ENCODE data around the gene LAMTOR5.

- TF ChIP-seq EZH2 (IDR thresholded peaks at IDR 0.05; ENCODE audit: borderline replicate concordance), result no peak
- TF ChIP-seq, protein P1, sequence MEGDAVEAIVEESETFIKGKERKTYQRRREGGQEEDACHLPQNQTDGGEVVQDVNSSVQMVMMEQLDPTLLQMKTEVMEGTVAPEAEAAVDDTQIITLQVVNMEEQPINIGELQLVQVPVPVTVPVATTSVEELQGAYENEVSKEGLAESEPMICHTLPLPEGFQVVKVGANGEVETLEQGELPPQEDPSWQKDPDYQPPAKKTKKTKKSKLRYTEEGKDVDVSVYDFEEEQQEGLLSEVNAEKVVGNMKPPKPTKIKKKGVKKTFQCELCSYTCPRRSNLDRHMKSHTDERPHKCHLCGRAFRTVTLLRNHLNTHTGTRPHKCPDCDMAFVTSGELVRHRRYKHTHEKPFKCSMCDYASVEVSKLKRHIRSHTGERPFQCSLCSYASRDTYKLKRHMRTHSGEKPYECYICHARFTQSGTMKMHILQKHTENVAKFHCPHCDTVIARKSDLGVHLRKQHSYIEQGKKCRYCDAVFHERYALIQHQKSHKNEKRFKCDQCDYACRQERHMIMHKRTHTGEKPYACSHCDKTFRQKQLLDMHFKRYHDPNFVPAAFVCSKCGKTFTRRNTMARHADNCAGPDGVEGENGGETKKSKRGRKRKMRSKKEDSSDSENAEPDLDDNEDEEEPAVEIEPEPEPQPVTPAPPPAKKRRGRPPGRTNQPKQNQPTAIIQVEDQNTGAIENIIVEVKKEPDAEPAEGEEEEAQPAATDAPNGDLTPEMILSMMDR (IDR thresholded peaks at IDR 0.05; ENCODE audit: poor library complexity), result no peak
Measured at GRCh38 chr1:110425612-110426152, 18.2 kb upstream of the LAMTOR5 start.

Data from hepatocyte (in vitro differentiated cells).